NCI-H2029 (cell line): ENCODE data around the gene MTRF1.
"Not testable (repeated sequence)": the region's sequence is repeated elsewhere in the genome, so short reads cannot be mapped to it uniquely, and the experiment has no call there.

Experiments used
- DNase-seq: peaks from one replicate; lab custom pipeline; 2025; lab: John Stamatoyannopoulos, UW

Gene MTRF1

GRCh38 chr13:41222259-41222852 lies 41.0 kb downstream of the MTRF1 start:
- DNase-seq: peak; percentile 3

GRCh38 chr13:41220401-41220800 lies 43.0 kb downstream of the MTRF1 start:
- no peak for DNase-seq

- DNase-seq: no peak
Measured at GRCh38 chr13:41216160-41216559, 47.2 kb downstream of the MTRF1 start.

- DNase-seq: no peak
Measured at GRCh38 chr13:41213919-41214318, 49.5 kb downstream of the MTRF1 start.

- no peak for DNase-seq
Measured at GRCh38 chr13:41213316-41213715, 50.1 kb downstream of the MTRF1 start.

GRCh38 chr13:41212881-41213280 lies 50.5 kb downstream of the MTRF1 start:
- no peak for DNase-seq

- no peak for DNase-seq
Measured at GRCh38 chr13:41211062-41211461, 52.3 kb downstream of the MTRF1 start.

GRCh38 chr13:41206467-41206866 lies 56.9 kb downstream of the MTRF1 start:
- DNase-seq: no peak

GRCh38 chr13:41203810-41204209 lies 59.6 kb downstream of the MTRF1 start:
- no peak for DNase-seq

GRCh38 chr13:41200126-41200525 lies 63.2 kb downstream of the MTRF1 start:
- no peak for DNase-seq

- no peak for DNase-seq
Measured at GRCh38 chr13:41199526-41199925, 63.9 kb downstream of the MTRF1 start.

- no peak for DNase-seq
Measured at GRCh38 chr13:41199079-41199478, 64.3 kb downstream of the MTRF1 start.

- no peak for DNase-seq
Measured at GRCh38 chr13:41196620-41197019, 66.8 kb downstream of the MTRF1 start.

GRCh38 chr13:41196011-41196410 lies 67.4 kb downstream of the MTRF1 start:
- DNase-seq: no peak

GRCh38 chr13:41193919-41194824 lies 69.2 kb downstream of the MTRF1 start, which contains the start of gene KBTBD7:
KBTBD7 (minus strand) TSS chr13:41194569; CDS start chr13:41194257, 312 bp downstream.
- DNase-seq: peak; percentile 61

GRCh38 chr13:41193469-41193868 lies 69.9 kb downstream of the MTRF1 start:
- no peak for DNase-seq

- no peak for DNase-seq
Measured at GRCh38 chr13:41188584-41188983, 74.8 kb downstream of the MTRF1 start.

GRCh38 chr13:41186481-41186880 lies 76.9 kb downstream of the MTRF1 start:
- no peak for DNase-seq

- DNase-seq: no peak
Measured at GRCh38 chr13:41182231-41182630, 81.1 kb downstream of the MTRF1 start.

GRCh38 chr13:41179593-41180250 lies 83.7 kb downstream of the MTRF1 start:
- DNase-seq: no peak

- no peak for DNase-seq
Measured at GRCh38 chr13:41178040-41178439, 85.3 kb downstream of the MTRF1 start.

GRCh38 chr13:41177616-41178015 lies 85.8 kb downstream of the MTRF1 start:
- DNase-seq: no peak

- DNase-seq: not testable (repeated sequence)
Measured at GRCh38 chr13:41175576-41175975, 87.8 kb downstream of the MTRF1 start.
